Muscle of leg (tissue), 10 donors: ENCODE results near the gene ATP5PF. TPM values are rescaled to one million over a fixed set of nuclear protein-coding genes. Genes with fewer than 3 reads are reported as not detected.

ENCODE experiments used
- DNase-seq: peaks from one replicate; pipeline ENCODE4 v3.0.0; 2013
- H3K27ac ChIP-seq: one replicate; pipeline ENCODE4 v1.5.1; 2013; ENCODE audit warnings: mild to moderate bottlenecking, low read length, control low read depth
- H3K27me3 ChIP-seq: one replicate; pipeline ENCODE4 v1.6.1; 2013; ENCODE audit warnings: low read length; ENCODE audit not compliant: control insufficient read depth, insufficient read depth
- H3K36me3 ChIP-seq: one replicate; pipeline ENCODE4 v1.6.1; 2013; ENCODE audit warnings: low read length; ENCODE audit not compliant: control insufficient read depth, insufficient read depth
- H3K4me1 ChIP-seq: one replicate; pipeline ENCODE4 v1.6.1; 2013; ENCODE audit warnings: low read length; ENCODE audit not compliant: control insufficient read depth, insufficient read depth
- H3K4me3 ChIP-seq: one replicate; pipeline ENCODE4 v1.5.1; 2013; ENCODE audit warnings: low read length, control low read depth
- H3K9me3 ChIP-seq: replicated peaks from 2 replicates; pipeline ENCODE4 v1.6.1; 2013; ENCODE audit warnings: low read depth, low read length; ENCODE audit not compliant: control insufficient read depth
- polyA plus RNA-seq, 8 donors: library from polyadenylated mRNA; unstranded; fragments of 120-200 nt; gene quantifications; one replicate each; pipeline versions ENCODE4 v1.2.1 to v1.2.3, GENCODE V29; 2013; ENCODE audit warnings: inconsistent platforms in 1 of 8, low replicate concordance in 1 of 8; ENCODE audit not compliant: insufficient read length in 8 of 8, insufficient read depth in 1 of 8
- total RNA-seq: library from RNA; stranded (reverse); fragments of 120-200 nt; gene quantifications from one replicate; pipeline ENCODE4 v1.2.4, GENCODE V29; 2013

Gene ATP5PF
- total and polyA plus RNA-seq, 9 donors = 144 to 301 (median 267) TPM

DNA sequence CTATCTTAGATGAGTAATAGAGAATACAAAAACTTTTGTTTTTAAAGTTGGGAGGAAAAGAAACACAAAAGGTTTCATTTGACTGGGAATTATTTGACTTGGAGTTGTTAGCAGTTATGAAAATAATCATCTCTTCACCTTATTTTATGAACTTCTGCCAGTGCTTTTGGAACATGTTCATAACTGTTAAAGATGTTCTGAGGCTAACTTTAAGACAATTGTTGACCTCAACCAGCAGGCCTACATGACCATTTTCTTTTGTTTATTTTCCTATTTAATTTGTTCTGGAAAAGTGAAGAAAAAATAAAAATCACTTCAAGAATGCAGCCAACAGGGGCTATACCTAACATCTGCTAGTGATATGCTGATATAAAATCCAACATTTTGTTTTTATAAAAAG is 58.3 kb downstream of the ATP5PF start:
- no peaks in the 10 kb centered on the region for H3K4me1 ChIP-seq
- H3K9me3 ChIP-seq = no peaks in the 10 kb centered on the region
- no peak overlapping the region for H3K4me3 ChIP-seq
- no peak overlapping the region for H3K27ac ChIP-seq
- no peaks in the 10 kb centered on the region for H3K27me3 ChIP-seq
- DNase-seq = peak; percentile 57
- H3K36me3 ChIP-seq = no peaks in the 10 kb centered on the region

Other genes starting within 250 kb of the ATP5PF start
- 37.5 TPM for gene MRPL39, start 127.4 kb downstream of the ATP5PF start, total RNA-seq
- gene MRPL39, start 127.4 kb downstream of the ATP5PF start, polyA plus RNA-seq = 10 to 100 TPM; 26.7 to 31.0 (median 29.3) TPM
- gene JAM2, start 95.6 kb downstream of the ATP5PF start, total RNA-seq = 18.7 TPM
- 10 to 100 TPM; 39.6 to 50.7 (median 42.3) TPM for gene JAM2, start 95.6 kb downstream of the ATP5PF start, polyA plus RNA-seq
- gene GABPA, start 68 bp upstream of the ATP5PF start, total RNA-seq = 23.2 TPM
- 10 to 100 TPM; 23.3 to 39.7 (median 30.3) TPM for gene GABPA, start 68 bp upstream of the ATP5PF start, polyA plus RNA-seq